ENCODE results near the gene MCOLN1.

- no peak for TF ChIP-seq POLR2A (IDR thresholded peaks at IDR 0.05; ENCODE audit: low read length)
- no peak for TF ChIP-seq GATA1 (IDR thresholded peaks at IDR 0.05; ENCODE audit: low read depth, low read length)
These were observed 12.8 kb upstream of the MCOLN1 start for GRCh38 chr19:7509625-7510024.
